ENCODE results near the gene DCPS. TPM values are rescaled to one million over a fixed set of nuclear protein-coding genes. Genes with fewer than 3 reads are reported as not detected.

Gene DCPS
- total and polyA plus RNA-seq, 2 of the 4 experiments (the other 2 are of a cell fraction), result 19.7 to 34.8 TPM

DNA sequence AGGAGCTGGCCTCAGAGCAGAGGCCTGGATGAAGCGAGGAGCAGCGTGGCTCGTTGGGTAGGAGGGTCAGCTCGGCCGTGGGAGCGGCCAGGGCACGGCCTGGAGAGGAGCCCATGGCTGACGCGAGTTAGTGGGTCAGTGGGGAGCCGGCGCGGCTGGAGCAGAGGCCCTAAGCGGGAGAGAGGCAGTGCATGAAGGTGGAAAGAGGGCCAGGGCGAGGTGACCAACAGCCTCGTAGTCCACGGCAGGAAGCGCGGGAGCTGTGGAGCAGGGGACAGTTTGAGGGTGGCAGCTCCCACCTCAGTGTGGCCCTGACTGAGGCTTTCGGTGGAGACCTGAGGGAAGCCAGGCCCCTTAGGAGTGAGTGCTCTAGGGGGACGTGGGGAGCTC lies 24.1 kb downstream of the DCPS start:
- H3K9ac ChIP-seq (ENCODE audit: low read depth, low read length), result no peak overlapping the region
- no peak overlapping the region for H2BK5ac ChIP-seq (ENCODE audit: low read depth, low read length, poor library complexity, severe bottlenecking)
- peak overlapping the region; percentile 13 for H2AFZ ChIP-seq (replicated peaks; ENCODE audit: low read length, poor library complexity)
- no peak overlapping the region for H3K14ac ChIP-seq (replicated peaks; ENCODE audit: low read depth, low read length)
- H3K4me3 ChIP-seq (ENCODE audit: insufficient read depth, low read depth, low read length), result no peak overlapping the region
- H2BK20ac ChIP-seq (ENCODE audit: low read depth, low read length), result no peak overlapping the region
- no peak overlapping the region for H3K18ac ChIP-seq (ENCODE audit: low read depth, low read length)
- no peak for DNase-seq
- H3K4me1 ChIP-seq (ENCODE audit: control insufficient read depth, insufficient read depth, low read length), result peaks cover 8% of the 10 kb centered on the region
- peaks cover 0 to 3% of the 10 kb centered on the region in 2 experiments; a peak in 1 of 4 replicates for H3K79me1 ChIP-seq (ENCODE audit: low read depth in 1 of 2, low read length in 2 of 2)
- H3K27ac ChIP-seq (ENCODE audit: insufficient read depth, low read length), result no peak overlapping the region
- H3K9me1 ChIP-seq (ENCODE audit: insufficient read depth, low read length), result 0 out of 2 replicates have a peak, but pooled peaks cover 9% of the 10 kb centered on the region
- BruUV-seq (replicated peaks), result no TSS peak
- H3K36me3 ChIP-seq (ENCODE audit: control insufficient read depth, insufficient read depth, low read length), result no peaks in the 10 kb centered on the region
- H3K23ac ChIP-seq (ENCODE audit: low read depth, low read length), result no peak overlapping the region
- ATAC-seq (ENCODE audit: low read depth), result no peak
- in situ Hi-C loops (cut with MboI; ENCODE audit: low sequenced_read_pairs) (no loop called here), dilution Hi-C loops (cut with HindIII; ENCODE audit: low sequenced_read_pairs, unreplicated experiment) (no loop called here), intact Hi-C loops (cut with micrococcal nuclease) (no loop called here)
- no peak overlapping the region for H3K4me2 ChIP-seq (ENCODE audit: low read depth, low read length)
- H2BK120ac ChIP-seq (ENCODE audit: low read depth, low read length), result no peak overlapping the region
- TF ChIP-seq, protein P1, sequence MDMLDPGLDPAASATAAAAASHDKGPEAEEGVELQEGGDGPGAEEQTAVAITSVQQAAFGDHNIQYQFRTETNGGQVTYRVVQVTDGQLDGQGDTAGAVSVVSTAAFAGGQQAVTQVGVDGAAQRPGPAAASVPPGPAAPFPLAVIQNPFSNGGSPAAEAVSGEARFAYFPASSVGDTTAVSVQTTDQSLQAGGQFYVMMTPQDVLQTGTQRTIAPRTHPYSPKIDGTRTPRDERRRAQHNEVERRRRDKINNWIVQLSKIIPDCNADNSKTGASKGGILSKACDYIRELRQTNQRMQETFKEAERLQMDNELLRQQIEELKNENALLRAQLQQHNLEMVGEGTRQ (IDR thresholded peaks at IDR 0.05; ENCODE audit: low read depth, low read length), result no peak
- TF ChIP-seq MAZ (IDR thresholded peaks at IDR 0.05; ENCODE audit: borderline replicate concordance, low read depth, low read length) (no peak), CEBPB (IDR thresholded peaks at IDR 0.05; ENCODE audit: low read depth, low read length) (no peak), CHD1 (IDR thresholded peaks at IDR 0.05; ENCODE audit: low read depth, low read length) (no peak), RFX5 (IDR thresholded peaks at IDR 0.05; ENCODE audit: low read depth, low read length) (no peak), SMC3 (IDR thresholded peaks at IDR 0.05; ENCODE audit: low read depth, low read length) (no peak), NFE2L2 (IDR thresholded peaks at IDR 0.05; ENCODE audit: low read depth, low read length) (no peak), RAD21 (IDR thresholded peaks at IDR 0.05; ENCODE audit: low read length) (no peak), RCOR1 (IDR thresholded peaks at IDR 0.05; ENCODE audit: insufficient replicate concordance, low read length) (no peak), MAFK (IDR thresholded peaks at IDR 0.05; ENCODE audit: low read depth, low read length) (no peak), FOS (IDR thresholded peaks at IDR 0.05; ENCODE audit: low read depth, low read length) (no peak), POLR2A (IDR thresholded peaks at IDR 0.05; ENCODE audit: low read depth, low read length) (no peak), BHLHE40 (IDR thresholded peaks at IDR 0.05; ENCODE audit: low read depth, low read length) (no peak), MXI1 (IDR thresholded peaks at IDR 0.05; ENCODE audit: borderline replicate concordance, low read depth, low read length) (no peak)
- TF ChIP-seq, protein P2, sequence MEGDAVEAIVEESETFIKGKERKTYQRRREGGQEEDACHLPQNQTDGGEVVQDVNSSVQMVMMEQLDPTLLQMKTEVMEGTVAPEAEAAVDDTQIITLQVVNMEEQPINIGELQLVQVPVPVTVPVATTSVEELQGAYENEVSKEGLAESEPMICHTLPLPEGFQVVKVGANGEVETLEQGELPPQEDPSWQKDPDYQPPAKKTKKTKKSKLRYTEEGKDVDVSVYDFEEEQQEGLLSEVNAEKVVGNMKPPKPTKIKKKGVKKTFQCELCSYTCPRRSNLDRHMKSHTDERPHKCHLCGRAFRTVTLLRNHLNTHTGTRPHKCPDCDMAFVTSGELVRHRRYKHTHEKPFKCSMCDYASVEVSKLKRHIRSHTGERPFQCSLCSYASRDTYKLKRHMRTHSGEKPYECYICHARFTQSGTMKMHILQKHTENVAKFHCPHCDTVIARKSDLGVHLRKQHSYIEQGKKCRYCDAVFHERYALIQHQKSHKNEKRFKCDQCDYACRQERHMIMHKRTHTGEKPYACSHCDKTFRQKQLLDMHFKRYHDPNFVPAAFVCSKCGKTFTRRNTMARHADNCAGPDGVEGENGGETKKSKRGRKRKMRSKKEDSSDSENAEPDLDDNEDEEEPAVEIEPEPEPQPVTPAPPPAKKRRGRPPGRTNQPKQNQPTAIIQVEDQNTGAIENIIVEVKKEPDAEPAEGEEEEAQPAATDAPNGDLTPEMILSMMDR (conservative IDR thresholded peaks at IDR 0.05; ENCODE audit: low read depth, low read length), result no peak
- TF ChIP-seq, protein P3, sequence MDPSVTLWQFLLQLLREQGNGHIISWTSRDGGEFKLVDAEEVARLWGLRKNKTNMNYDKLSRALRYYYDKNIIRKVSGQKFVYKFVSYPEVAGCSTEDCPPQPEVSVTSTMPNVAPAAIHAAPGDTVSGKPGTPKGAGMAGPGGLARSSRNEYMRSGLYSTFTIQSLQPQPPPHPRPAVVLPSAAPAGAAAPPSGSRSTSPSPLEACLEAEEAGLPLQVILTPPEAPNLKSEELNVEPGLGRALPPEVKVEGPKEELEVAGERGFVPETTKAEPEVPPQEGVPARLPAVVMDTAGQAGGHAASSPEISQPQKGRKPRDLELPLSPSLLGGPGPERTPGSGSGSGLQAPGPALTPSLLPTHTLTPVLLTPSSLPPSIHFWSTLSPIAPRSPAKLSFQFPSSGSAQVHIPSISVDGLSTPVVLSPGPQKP (IDR thresholded peaks at IDR 0.05; ENCODE audit: borderline replicate concordance, low read depth, low read length), result no peak
- no peaks in the 10 kb centered on the region for H3K27me3 ChIP-seq (ENCODE audit: control insufficient read depth, insufficient read depth, low read length)
- H4K20me1 ChIP-seq (ENCODE audit: insufficient read depth, low read length), result no peaks in the 10 kb centered on the region
- H4K8ac ChIP-seq (ENCODE audit: low read depth in 2 of 2, low read length in 2 of 2), result no peak overlapping the region
- H2BK15ac ChIP-seq (ENCODE audit: low read depth, low read length), result no peak overlapping the region
- 86% methylated on average over 14 of the region's 20 CpGs; no CpG with 5 or more reads in 1 of the 2 experiments for WGBS, 2 experiments (ENCODE audit: extremely low coverage in 2 of 2, insufficient read length in 1 of 2)
- no peak overlapping the region for H3K56ac ChIP-seq (ENCODE audit: extremely low read depth, insufficient read depth, low read length)
- no peak overlapping the region for H3K4ac ChIP-seq (ENCODE audit: low read depth, low read length)
- CTCF ChIA-PET, result no interaction called here
- no peaks in the 10 kb centered on the region for H3K9me3 ChIP-seq (ENCODE audit: control insufficient read depth, insufficient read depth, low read length)
- H4K91ac ChIP-seq (ENCODE audit: insufficient read depth, low read depth, low read length), result no peak overlapping the region
- POLR2A ChIA-PET (ENCODE audit: unreplicated experiment), result no interaction called here
- no peak overlapping the region for H4K5ac ChIP-seq (ENCODE audit: low read depth, low read length)
- no peak overlapping the region for H2AK5ac ChIP-seq (ENCODE audit: low read depth, low read length)
- H2AK9ac ChIP-seq (replicated peaks; ENCODE audit: low read depth, low read length, poor library complexity), result no peak overlapping the region

Measured in IMR-90 (cell line).